CD4-positive, alpha-beta T cell (primary cell): ENCODE data around the gene LYST. TPM values are rescaled to one million over a fixed set of nuclear protein-coding genes. Genes with fewer than 3 reads are reported as not detected.

Source experiments
- ATAC-seq: fragments of 200-7000 bp; cut with Tn5 transposase; one replicate; pipeline ENCODE4 v1.10.0; 2022; ENCODE audit warnings: mild to moderate bottlenecking; ENCODE audit not compliant: poor library complexity
- CTCF ChIA-PET: fragments of 350-600 bp; sonication (Branson Sonifier 250); formaldehyde crosslinking; loops from one replicate; lab custom pipeline; 2021; ENCODE audit warnings: antibody characterized with exemption, inconsistent platforms; lab: Charles Lee
- POLR2A ChIA-PET: fragments of 350-600 bp; sonication (Branson Sonifier 250); formaldehyde crosslinking; loops from one replicate; lab custom pipeline; 2021; ENCODE audit warnings: antibody characterized with exemption, inconsistent platforms; lab: Charles Lee
- DNase-seq, 14 experiments: peaks; one replicate each; pipeline ENCODE4 v3.0.0-alpha.2; 2013 to 2020; ENCODE audit warnings: mixed read lengths in 2 of 14
- H3K27ac ChIP-seq, 2 donors: one replicate each; pipeline versions ENCODE4 v1.5.1 to v1.7.0; 2013; ENCODE audit warnings: low read length in 2 of 2, low read depth in 1 of 2, mild to moderate bottlenecking in 1 of 2
- H3K27me3 ChIP-seq, 2 experiments: 1 replicate in 1 of 2; 2 replicates in 1 of 2; pipeline versions ENCODE4 v1.6.1 to v1.7.0; 2013; ENCODE audit warnings: low read length in 2 of 2, control low read depth in 1 of 2, mild to moderate bottlenecking in 1 of 2, moderate library complexity in 1 of 2; ENCODE audit not compliant: insufficient read depth in 2 of 2, control insufficient read depth in 1 of 2
- H3K36me3 ChIP-seq: one replicate; pipeline ENCODE4 v1.6.1; 2013; ENCODE audit warnings: low read length, control low read depth; ENCODE audit not compliant: insufficient read depth
- H3K4me1 ChIP-seq: one replicate; pipeline ENCODE4 v1.6.1; 2013; ENCODE audit warnings: low read length, control low read depth; ENCODE audit not compliant: insufficient read depth
- H3K4me3 ChIP-seq: one replicate; pipeline ENCODE4 v1.5.1; 2013; ENCODE audit warnings: mild to moderate bottlenecking, low read length, moderate library complexity
- H3K9me3 ChIP-seq, 2 experiments: 1 replicate in 1 of 2; 2 replicates in 1 of 2; pipeline versions ENCODE4 v1.6.1 to v1.7.0; 2013; ENCODE audit warnings: low read length in 2 of 2, mild to moderate bottlenecking in 2 of 2, control low read depth in 1 of 2, moderate library complexity in 1 of 2; ENCODE audit not compliant: control insufficient read depth in 1 of 2, insufficient read depth in 1 of 2
- H3K27ac Mint-ChIP-seq: one replicate; pipeline ENCODE4 v1.8.0; 2020; ENCODE audit warnings: mixed read lengths
- H3K27me3 Mint-ChIP-seq: one replicate; pipeline ENCODE4 v1.8.0; 2021; ENCODE audit warnings: mixed read lengths
- H3K36me3 Mint-ChIP-seq: one replicate; pipeline ENCODE4 v1.8.0; 2021; ENCODE audit warnings: low read depth, mixed read lengths
- H3K4me1 Mint-ChIP-seq: one replicate; pipeline ENCODE4 v1.8.0; 2021; ENCODE audit warnings: low read depth, mixed read lengths
- H3K4me3 Mint-ChIP-seq: one replicate; pipeline ENCODE4 v1.8.0; 2020; ENCODE audit warnings: mild to moderate bottlenecking, mixed read lengths
- H3K9me3 Mint-ChIP-seq: one replicate; pipeline ENCODE4 v1.8.0; 2020; ENCODE audit warnings: mixed read lengths
- intact Hi-C, 2 experiments: fragments of 100-400 bp; cut with DNase I in 1 of 2; cut with micrococcal nuclease in 1 of 2; formaldehyde crosslinking; loops; one replicate each; pipeline versions ENCODE4 v1.15.1 to v1.9.0; 2023 to 2025; cut with DNase I, micrococcal nuclease
- total RNA-seq, 174 experiments: library from RNA in 2 of 174; stranded (reverse) in 2 of 174; gene quantifications; one replicate each; pipeline ENCODE4 v1.2.3 and lab custom pipeline; 2021 to 2026
- TF ChIP-seq, protein P1 (sequence below): fragments of 200-600 bp; IDR thresholded peaks from one replicate; pipeline ENCODE4 v1.8.0; 2022; ENCODE audit warnings: antibody characterized with exemption, mild to moderate bottlenecking

LYST gene
- total RNA-seq, 2 experiments from 2014 or later, result 24.9 to 26.8 TPM

DNA sequence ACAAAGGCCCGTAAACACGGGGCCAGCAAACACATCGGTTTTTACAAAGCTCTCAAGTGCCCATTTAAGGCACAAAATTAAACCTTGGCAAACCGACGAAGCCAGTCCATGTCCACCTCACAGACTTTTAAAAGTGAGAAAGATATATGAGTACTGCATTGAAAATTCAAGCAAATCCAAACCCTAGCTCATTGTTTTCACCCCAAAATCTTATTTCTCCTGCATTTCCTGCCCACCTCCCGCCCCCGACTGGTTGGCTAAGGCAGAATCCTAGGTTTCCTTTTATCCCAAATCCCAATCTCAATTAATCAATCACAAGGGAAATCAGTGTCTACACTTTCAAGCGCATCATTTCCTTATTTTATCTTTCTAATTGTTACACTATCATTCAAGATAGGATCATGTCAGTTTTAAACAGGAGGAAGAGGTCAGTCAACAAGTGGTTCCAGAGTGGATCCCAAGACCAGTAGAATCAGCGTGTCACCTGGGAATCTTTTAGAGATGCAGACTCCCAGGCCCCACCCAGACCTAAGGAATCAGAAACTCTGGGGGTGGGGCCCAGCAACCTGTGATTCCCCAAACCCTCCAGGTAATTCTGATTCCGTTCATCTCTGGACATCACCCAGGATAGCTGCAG lies 215.4 kb downstream of the LYST start:
- peaks cover 84% of the 10 kb centered on the region for H3K27me3 Mint-ChIP-seq
- no peak for ATAC-seq
- no peak overlapping the region for H3K27ac Mint-ChIP-seq

DNA sequence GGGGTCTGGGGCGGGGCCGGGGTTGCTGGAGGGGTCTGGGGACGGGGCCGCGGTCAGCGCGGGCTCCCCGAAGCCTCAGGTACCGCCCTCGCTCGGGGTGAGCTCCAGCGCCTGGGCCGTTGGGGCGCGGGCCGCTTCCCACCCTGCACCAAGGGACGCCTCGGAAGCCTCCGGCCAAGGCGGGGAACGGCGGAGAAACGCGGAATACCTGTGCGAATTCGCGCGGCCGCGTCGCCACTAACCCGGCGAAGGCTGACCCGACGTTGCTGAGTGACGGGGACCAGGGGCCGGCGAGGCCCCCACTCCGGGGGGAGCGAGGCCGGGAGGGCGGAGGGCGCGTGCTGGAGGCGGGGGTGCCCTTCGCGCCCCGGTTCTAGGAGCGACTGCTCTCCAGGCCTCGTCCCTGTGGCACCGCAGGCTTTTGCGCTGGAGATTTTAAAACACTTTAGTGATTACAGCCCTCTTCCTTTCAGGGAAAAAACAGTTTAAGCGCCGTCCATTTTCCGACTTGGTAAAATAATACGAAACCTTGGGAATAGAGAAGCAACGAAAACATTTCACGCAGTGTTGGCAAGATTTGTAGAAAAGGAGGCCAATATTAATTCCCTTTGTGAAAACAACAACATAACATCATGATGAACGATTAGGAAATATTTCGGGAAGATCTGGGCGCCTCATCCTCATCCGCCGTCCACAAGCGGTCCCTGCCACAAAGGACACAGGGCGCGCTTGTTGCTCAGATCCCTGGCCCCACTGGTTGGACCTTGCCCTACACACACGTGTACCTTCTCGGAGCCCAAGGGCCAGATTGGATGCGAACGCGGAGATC lies 216.2 kb downstream of the LYST start:
- ChIA-PET POLR2A (no interaction called here), CTCF (no interaction called here)
- Histone ChIP-seq H3K9me3 (peaks cover 0 to 7% of the 10 kb centered on the region in 2 experiments), H3K4me1 (peaks cover 23% of the 10 kb centered on the region), H3K27me3 (peaks cover 29 to 31% of the 10 kb centered on the region in 2 experiments), H3K27ac (no peak overlapping the region), H3K36me3 (no peaks in the 10 kb centered on the region), H3K4me3 (no peak overlapping the region)
- DNase-seq (peak in 2 of 14 experiments; percentile 34 to 35), ATAC-seq (no peak)
- TF ChIP-seq, protein P1, sequence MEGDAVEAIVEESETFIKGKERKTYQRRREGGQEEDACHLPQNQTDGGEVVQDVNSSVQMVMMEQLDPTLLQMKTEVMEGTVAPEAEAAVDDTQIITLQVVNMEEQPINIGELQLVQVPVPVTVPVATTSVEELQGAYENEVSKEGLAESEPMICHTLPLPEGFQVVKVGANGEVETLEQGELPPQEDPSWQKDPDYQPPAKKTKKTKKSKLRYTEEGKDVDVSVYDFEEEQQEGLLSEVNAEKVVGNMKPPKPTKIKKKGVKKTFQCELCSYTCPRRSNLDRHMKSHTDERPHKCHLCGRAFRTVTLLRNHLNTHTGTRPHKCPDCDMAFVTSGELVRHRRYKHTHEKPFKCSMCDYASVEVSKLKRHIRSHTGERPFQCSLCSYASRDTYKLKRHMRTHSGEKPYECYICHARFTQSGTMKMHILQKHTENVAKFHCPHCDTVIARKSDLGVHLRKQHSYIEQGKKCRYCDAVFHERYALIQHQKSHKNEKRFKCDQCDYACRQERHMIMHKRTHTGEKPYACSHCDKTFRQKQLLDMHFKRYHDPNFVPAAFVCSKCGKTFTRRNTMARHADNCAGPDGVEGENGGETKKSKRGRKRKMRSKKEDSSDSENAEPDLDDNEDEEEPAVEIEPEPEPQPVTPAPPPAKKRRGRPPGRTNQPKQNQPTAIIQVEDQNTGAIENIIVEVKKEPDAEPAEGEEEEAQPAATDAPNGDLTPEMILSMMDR, result no peak
- peaks cover 82% of the 10 kb centered on the region for H3K27me3 Mint-ChIP-seq
- intact Hi-C loops, result no loop called here
- H3K4me3 Mint-ChIP-seq, result peak overlapping the region; percentile 81
- peaks cover 8% of the 10 kb centered on the region for H3K9me3 Mint-ChIP-seq
- peaks cover 15% of the 10 kb centered on the region for H3K4me1 Mint-ChIP-seq
- H3K27ac Mint-ChIP-seq, result no peak overlapping the region
- peaks cover 5% of the 10 kb centered on the region for H3K36me3 Mint-ChIP-seq

More for the DNA sequence above, 215.4 kb downstream of the LYST start:
- Histone ChIP-seq H3K4me3 (no peak overlapping the region), H3K36me3 (no peaks in the 10 kb centered on the region), H3K9me3 (peaks cover 0 to 7% of the 10 kb centered on the region in 2 experiments), H3K4me1 (peaks cover 23% of the 10 kb centered on the region), H3K27me3 (peaks cover 29 to 31% of the 10 kb centered on the region in 2 experiments), H3K27ac (no peak overlapping the region)
- ChIA-PET CTCF (no interaction called here), POLR2A (no interaction called here)
- intact Hi-C loops, result no loop called here
- no peak for DNase-seq
- H3K36me3 Mint-ChIP-seq, result peaks cover 8% of the 10 kb centered on the region
- TF ChIP-seq, protein P1, result no peak
- H3K9me3 Mint-ChIP-seq, result peaks cover 9% of the 10 kb centered on the region
- peak overlapping the region; percentile 81 for H3K4me3 Mint-ChIP-seq
- peaks cover 15% of the 10 kb centered on the region for H3K4me1 Mint-ChIP-seq

DNA sequence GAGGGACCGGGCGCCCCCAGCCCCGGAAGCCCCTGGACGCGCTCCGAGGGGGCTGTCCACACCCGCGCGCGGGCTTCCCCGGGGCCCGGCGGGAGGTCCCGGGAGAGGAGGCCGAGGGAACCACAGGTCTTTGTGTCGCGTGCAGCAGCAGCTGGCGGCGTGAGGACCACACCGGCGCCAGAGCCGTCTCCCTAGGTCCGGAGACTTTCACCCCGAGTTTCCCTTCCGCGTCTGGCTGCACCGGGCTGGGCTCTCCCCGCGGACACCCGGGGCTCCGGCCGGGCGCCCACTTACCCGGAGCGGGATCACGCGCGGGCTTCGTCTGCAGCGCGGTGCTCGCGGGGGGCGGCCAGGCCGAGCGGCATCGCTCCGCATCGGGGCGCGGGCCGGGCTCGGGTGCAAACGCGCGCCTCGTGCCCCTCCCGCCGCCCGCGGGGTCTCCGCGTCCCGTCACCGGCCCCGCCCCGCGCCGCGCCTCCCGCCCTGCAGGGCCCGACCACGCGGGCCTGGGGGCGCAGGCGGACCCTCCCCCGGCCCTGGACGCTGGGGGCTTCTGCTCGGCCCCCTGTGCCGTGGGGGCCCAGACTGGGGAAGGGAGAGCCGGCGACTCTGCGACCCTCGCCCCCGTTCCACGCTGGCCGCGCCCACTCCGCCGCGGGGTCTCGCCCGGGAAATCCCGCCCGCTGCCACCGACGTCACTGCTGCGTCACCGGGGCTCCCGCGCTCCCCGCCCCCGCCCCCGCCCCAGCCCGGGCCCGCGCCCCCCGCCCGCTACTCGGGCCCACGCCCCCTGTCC lies 217.1 kb downstream of the LYST start, which contains the start of gene GNG4:
GNG4 (minus strand) TSS at position 417 of the 796 bp plus-strand sequence. CDS start 65,946 bp downstream, outside the sequence.
- Histone ChIP-seq H3K36me3 (no peaks in the 10 kb centered on the region), H3K27me3 (peaks cover 29 to 31% of the 10 kb centered on the region in 2 experiments), H3K4me1 (peaks cover 23% of the 10 kb centered on the region), H3K9me3 (peaks cover 0 to 7% of the 10 kb centered on the region in 2 experiments), H3K4me3 (peak within 1 kb of the TSS; percentile 34), H3K27ac (no peak within 1 kb of the TSS)
- CTCF ChIA-PET, result no interaction called here
- DNase-seq, result peak in 5 of 14 experiments; percentile 14 to 67 (median 36)
- Mint-ChIP-seq H3K4me1 (peaks cover 15% of the 10 kb centered on the region), H3K9me3 (peaks cover 8% of the 10 kb centered on the region), H3K27me3 (peaks cover 73% of the 10 kb centered on the region), H3K27ac (peak within 1 kb of the TSS; percentile 70), H3K4me3 (peak within 1 kb of the TSS; percentile 94), H3K36me3 (no peaks in the 10 kb centered on the region)
- peak; percentile 33 for ATAC-seq
- POLR2A ChIA-PET, result interaction anchor here (1.1 kb wide), 1 partner anchor 8 kb away, joined by 5 read pairs; no protein-coding TSS in a partner anchor
- intact Hi-C loops, result no loop called here
- TF ChIP-seq, protein P1, result no peak
